Neuronal stem cell (in vitro differentiated cells): ENCODE measurements around the gene COL6A3.

Source experiments
- DNase-seq: peaks from one replicate; pipeline ENCODE4 v3.0.0-alpha.2; 2013; ENCODE audit warnings: low spot score
- H2AFZ ChIP-seq: one replicate; pipeline ENCODE4 v1.6.1; 2013; ENCODE audit warnings: mild to moderate bottlenecking, low read length, inconsistent platforms
- H2AK5ac ChIP-seq: 2 replicates; pipeline ENCODE4 v1.6.1; 2013; ENCODE audit warnings: low read depth, mild to moderate bottlenecking, inconsistent platforms, low read length, moderate library complexity, mixed read lengths
- H2BK120ac ChIP-seq: 2 replicates; pipeline ENCODE4 v1.6.1; 2013; ENCODE audit warnings: low read depth, mild to moderate bottlenecking, inconsistent platforms, low read length, moderate library complexity, mixed read lengths
- H2BK12ac ChIP-seq: one replicate; pipeline ENCODE4 v1.6.1; 2013; ENCODE audit warnings: low read length, inconsistent platforms
- H2BK15ac ChIP-seq: 2 replicates; pipeline ENCODE4 v1.6.1; 2013; ENCODE audit warnings: mild to moderate bottlenecking, low read length, inconsistent platforms, mixed read lengths
- H2BK5ac ChIP-seq: one replicate; pipeline ENCODE4 v1.6.1; 2013; ENCODE audit warnings: inconsistent platforms, mild to moderate bottlenecking, low read length, moderate library complexity
- H3K14ac ChIP-seq: one replicate; pipeline ENCODE4 v1.6.1; 2013; ENCODE audit warnings: low read length, inconsistent platforms
- H3K18ac ChIP-seq: 2 replicates; pipeline ENCODE4 v1.6.1; 2013; ENCODE audit warnings: low read length, inconsistent platforms
- H3K23ac ChIP-seq: 2 replicates; pipeline ENCODE4 v1.6.1; 2013; ENCODE audit warnings: low read depth, mild to moderate bottlenecking, mixed read lengths, low read length, inconsistent platforms; ENCODE audit not compliant: poor library complexity
- H3K27ac ChIP-seq: replicated peaks from 3 replicates; pipeline ENCODE4 v1.5.1; 2013; ENCODE audit warnings: low read length, inconsistent platforms
- H3K27me3 ChIP-seq, 3 experiments: 2 replicates each; pipeline ENCODE4 v1.6.1; 2013; ENCODE audit warnings: low read length in 3 of 3, mild to moderate bottlenecking in 2 of 3, inconsistent platforms in 1 of 3, low read depth in 1 of 3, mixed read lengths in 1 of 3, moderate library complexity in 1 of 3; ENCODE audit not compliant: control insufficient read depth in 3 of 3, insufficient read depth in 3 of 3
- H3K36me3 ChIP-seq, 2 donors: replicated peaks in 1 of 2; 2 replicates each; pipeline ENCODE4 v1.6.1; 2013; ENCODE audit warnings: low read length in 2 of 2; ENCODE audit not compliant: control insufficient read depth in 2 of 2, insufficient read depth in 2 of 2
- H3K4ac ChIP-seq: 2 replicates; pipeline ENCODE4 v1.6.1; 2013; ENCODE audit warnings: inconsistent platforms, mild to moderate bottlenecking, low read length, moderate library complexity
- H3K4me1 ChIP-seq, 2 donors: 1 replicate in 1 of 2; 2 replicates in 1 of 2; pipeline ENCODE4 v1.6.1; 2013; ENCODE audit warnings: low read length in 2 of 2, low read depth in 1 of 2; ENCODE audit not compliant: control insufficient read depth in 2 of 2, insufficient read depth in 1 of 2
- H3K4me2 ChIP-seq: one replicate; pipeline ENCODE4 v1.6.1; 2013; ENCODE audit warnings: mild to moderate bottlenecking, low read length, inconsistent platforms; ENCODE audit not compliant: insufficient read depth, poor library complexity, severe bottlenecking
- H3K4me3 ChIP-seq, 2 donors: 2 replicates each; pipeline ENCODE4 v1.5.1; 2013; ENCODE audit warnings: low read length in 2 of 2, mild to moderate bottlenecking in 2 of 2, inconsistent platforms in 1 of 2, moderate library complexity in 1 of 2
- H3K79me1 ChIP-seq: one replicate; pipeline ENCODE4 v1.6.1; 2013; ENCODE audit warnings: low read depth, mild to moderate bottlenecking, inconsistent platforms, low read length, moderate library complexity
- H3K9ac ChIP-seq: one replicate; pipeline ENCODE4 v1.6.1; 2013; ENCODE audit warnings: mild to moderate bottlenecking, low read depth, low read length, inconsistent platforms; ENCODE audit not compliant: poor library complexity
- H3K9me3 ChIP-seq, 2 donors: replicated peaks in 1 of 2; 2 replicates each; pipeline versions ENCODE3 to v1.6.1; 2013; ENCODE audit warnings: low read length in 2 of 2, mild to moderate bottlenecking in 2 of 2, inconsistent platforms in 1 of 2, low read depth in 1 of 2, mixed read lengths in 1 of 2, moderate library complexity in 1 of 2; ENCODE audit not compliant: control insufficient read depth in 2 of 2, insufficient read depth in 1 of 2
- H4K8ac ChIP-seq: one replicate; pipeline ENCODE4 v1.6.1; 2013; ENCODE audit warnings: low read depth, mild to moderate bottlenecking, inconsistent platforms, low read length, moderate library complexity
- H4K91ac ChIP-seq: one replicate; pipeline ENCODE4 v1.6.1; 2013; ENCODE audit warnings: low read length, low read depth, mild to moderate bottlenecking, inconsistent platforms; ENCODE audit not compliant: poor library complexity
- WGBS, 2 donors: extraction: QIAGEN DNeasy Blood & Tissue Kit; methylation state at CpG; one replicate each; pipeline ENCODE4 v1.1.7; 2013; ENCODE audit warnings: missing lambda C conversion rate in 2 of 2, mixed read lengths in 1 of 2; ENCODE audit not compliant: insufficient read length in 2 of 2, insufficient replicate concordance in 1 of 2; ENCODE audit errors: extremely low coverage in 2 of 2; 5-methylcytosine and 5-hydroxymethylcytosine counted together

The COL6A3 gene

GRCh38 chr2:237323656-237324055 is 90.3 kb downstream of the COL6A3 start:
- WGBS, 2 donors: no CpG with 5 or more reads among the region's 8 CpGs
- H3K4me3 ChIP-seq: no peak overlapping the region
- H3K36me3 ChIP-seq: no peaks in the 10 kb centered on the region
- no peak overlapping the region for H2AK5ac ChIP-seq
- no peak overlapping the region for H3K4me2 ChIP-seq
- H2BK12ac ChIP-seq: no peak overlapping the region
- no peak for DNase-seq
- H3K4ac ChIP-seq: no peak overlapping the region
- H3K18ac ChIP-seq: no peak overlapping the region
- no peak overlapping the region for H3K23ac ChIP-seq
- no peak overlapping the region for H4K91ac ChIP-seq
- H2BK120ac ChIP-seq: no peak overlapping the region
- no peak overlapping the region for H2BK15ac ChIP-seq
- H3K27ac ChIP-seq: no peak overlapping the region
- H3K4me1 ChIP-seq: no peaks in the 10 kb centered on the region
- no peak overlapping the region for H3K9ac ChIP-seq
- H3K79me1 ChIP-seq: no peaks in the 10 kb centered on the region
- H2BK5ac ChIP-seq: no peak overlapping the region
- H3K9me3 ChIP-seq: no peaks in the 10 kb centered on the region
- H2AFZ ChIP-seq: no peak overlapping the region
- no peak overlapping the region for H4K8ac ChIP-seq
- no peaks in the 10 kb centered on the region for H3K27me3 ChIP-seq
- H3K14ac ChIP-seq: no peak overlapping the region

- Histone ChIP-seq H2AK5ac (no peak overlapping the region), H3K18ac (no peak overlapping the region), H3K27me3 (no peaks in the 10 kb centered on the region), H3K4ac (no peak overlapping the region), H4K91ac (no peak overlapping the region), H2BK12ac (no peak overlapping the region), H3K14ac (no peak overlapping the region), H3K79me1 (no peaks in the 10 kb centered on the region), H4K8ac (no peak overlapping the region), H3K4me2 (no peak overlapping the region), H3K9ac (no peak overlapping the region), H2AFZ (no peak overlapping the region), H2BK5ac (no peak overlapping the region), H3K4me3 (no peak overlapping the region), H3K36me3 (no peaks in the 10 kb centered on the region), H2BK15ac (no peak overlapping the region), H3K27ac (no peak overlapping the region), H3K4me1 (no peaks in the 10 kb centered on the region), H3K9me3 (no peaks in the 10 kb centered on the region), H3K23ac (no peak overlapping the region), H2BK120ac (no peak overlapping the region)
- no CpG with 5 or more reads among the region's 4 CpGs for WGBS, 2 donors
- no peak for DNase-seq
These were observed 91.4 kb downstream of the COL6A3 start for GRCh38 chr2:237322564-237322963.

GRCh38 chr2:237321746-237322145 is 92.2 kb downstream of the COL6A3 start:
- Histone ChIP-seq H3K4me1 (no peaks in the 10 kb centered on the region), H3K27me3 (no peaks in the 10 kb centered on the region), H4K8ac (no peak overlapping the region), H3K4me3 (no peak overlapping the region), H3K4me2 (no peak overlapping the region), H3K14ac (no peak overlapping the region), H3K27ac (no peak overlapping the region), H3K79me1 (no peaks in the 10 kb centered on the region), H3K36me3 (no peaks in the 10 kb centered on the region), H2BK5ac (no peak overlapping the region), H3K4ac (no peak overlapping the region), H2BK120ac (no peak overlapping the region), H3K9ac (no peak overlapping the region), H2AK5ac (no peak overlapping the region), H3K23ac (no peak overlapping the region), H4K91ac (no peak overlapping the region), H3K9me3 (no peaks in the 10 kb centered on the region), H2AFZ (no peak overlapping the region), H2BK15ac (no peak overlapping the region), H3K18ac (no peak overlapping the region), H2BK12ac (no peak overlapping the region)
- DNase-seq: no peak
- WGBS, 2 donors: no CpG with 5 or more reads among the region's 7 CpGs

- H3K14ac ChIP-seq: no peak overlapping the region
- no peak for DNase-seq
- H3K36me3 ChIP-seq: no peaks in the 10 kb centered on the region
- no peaks in the 10 kb centered on the region for H3K27me3 ChIP-seq
- H3K9ac ChIP-seq: no peak overlapping the region
- H3K4me2 ChIP-seq: no peak overlapping the region
- H2AFZ ChIP-seq: no peak overlapping the region
- H2AK5ac ChIP-seq: no peak overlapping the region
- no peaks in the 10 kb centered on the region for H3K79me1 ChIP-seq
- H2BK120ac ChIP-seq: no peak overlapping the region
- no peak overlapping the region for H2BK12ac ChIP-seq
- H3K23ac ChIP-seq: no peak overlapping the region
- no CpG with 5 or more reads among the region's 11 CpGs for WGBS, 2 donors
- H4K91ac ChIP-seq: no peak overlapping the region
- no peak overlapping the region for H2BK5ac ChIP-seq
- no peak overlapping the region for H4K8ac ChIP-seq
- no peak overlapping the region for H2BK15ac ChIP-seq
- no peak overlapping the region for H3K4ac ChIP-seq
- no peak overlapping the region for H3K27ac ChIP-seq
- no peaks in the 10 kb centered on the region for H3K9me3 ChIP-seq
- H3K4me1 ChIP-seq: no peaks in the 10 kb centered on the region
- H3K4me3 ChIP-seq: no peak overlapping the region
- H3K18ac ChIP-seq: no peak overlapping the region
These were observed 93.0 kb downstream of the COL6A3 start for GRCh38 chr2:237320801-237321560.
